HepG2 (cell line): ENCODE data around the gene GLRX5. TPM values are rescaled to one million over a fixed set of nuclear protein-coding genes. Genes with fewer than 3 reads are reported as not detected.

Source experiments
- BCL6 ChIP-seq: IDR thresholded peaks from 2 replicates; pipeline ENCODE4 v1.6.1; 2016; ENCODE audit warnings: missing genetic modification reagents, missing compliant biosample characterization
- BRF2 ChIP-seq: sonication (generic); formaldehyde crosslinking; IDR thresholded peaks from 2 replicates; pipeline ENCODE4 v1.8.1; 2022; ENCODE audit warnings: mild to moderate bottlenecking, missing genetic modification reagents
- FOXA3 ChIP-seq: IDR thresholded peaks from 2 replicates; pipeline ENCODE4 v1.6.1; 2016; ENCODE audit warnings: missing genetic modification reagents, missing compliant biosample characterization
- MED13 ChIP-seq: sonication (generic); formaldehyde crosslinking; IDR thresholded peaks from 2 replicates; pipeline ENCODE4 v1.5.0; 2020; ENCODE audit warnings: missing genetic modification reagents
- PRDM10 ChIP-seq: sonication (generic); formaldehyde crosslinking; IDR thresholded peaks from 2 replicates; pipeline ENCODE4 v1.4.0; 2020; ENCODE audit warnings: low read depth, missing genetic modification reagents
- RFXAP ChIP-seq: sonication (generic); formaldehyde crosslinking; IDR thresholded peaks from 2 replicates; pipeline ENCODE4 v1.4.0; 2020; ENCODE audit warnings: missing genetic modification reagents, borderline replicate concordance
- RNF219 ChIP-seq: sonication (generic); formaldehyde crosslinking; IDR thresholded peaks from 2 replicates; pipeline ENCODE4 v1.5.0; 2020; ENCODE audit warnings: mild to moderate bottlenecking, missing genetic modification reagents
- SRF ChIP-seq: IDR thresholded peaks from 2 replicates; pipeline ENCODE4 v1.6.1; 2011; ENCODE audit warnings: mild to moderate bottlenecking, low read depth, low read length, moderate library complexity
- XBP1 ChIP-seq: sonication (generic); formaldehyde crosslinking; IDR thresholded peaks from 2 replicates; pipeline ENCODE4 v1.5.0; 2020; ENCODE audit warnings: missing genetic modification reagents
- ZBTB49 ChIP-seq: sonication (generic); formaldehyde crosslinking; IDR thresholded peaks from 2 replicates; pipeline ENCODE4 v1.4.0; 2020; ENCODE audit warnings: missing genetic modification reagents, borderline replicate concordance
- ZIK1 ChIP-seq: sonication (generic); formaldehyde crosslinking; IDR thresholded peaks from 2 replicates; pipeline ENCODE4 v1.5.0; 2020; ENCODE audit warnings: mild to moderate bottlenecking, low read depth, missing genetic modification reagents, borderline replicate concordance
- ZNF24 ChIP-seq: fragments of 450-650 bp; IDR thresholded peaks from 2 replicates; pipeline ENCODE4 v1.6.1; 2017; ENCODE audit warnings: antibody characterized with exemption, mild to moderate bottlenecking
- ZNF256 ChIP-seq: sonication (generic); formaldehyde crosslinking; conservative IDR thresholded peaks from 2 replicates; pipeline ENCODE4 v1.4.0; 2020; ENCODE audit warnings: missing genetic modification reagents
- ZNF687 ChIP-seq: sonication (generic); formaldehyde crosslinking; IDR thresholded peaks from 2 replicates; pipeline ENCODE4 v1.5.1; 2020; ENCODE audit warnings: mild to moderate bottlenecking, missing genetic modification reagents, moderate library complexity
- ZNF747 ChIP-seq: sonication (generic); formaldehyde crosslinking; IDR thresholded peaks from 2 replicates; pipeline ENCODE4 v1.8.1; 2023; ENCODE audit warnings: missing genetic modification reagents, mild to moderate bottlenecking, borderline replicate concordance
- ZNF782 ChIP-seq: sonication (generic); formaldehyde crosslinking; IDR thresholded peaks from 2 replicates; pipeline ENCODE4 v1.4.0; 2020; ENCODE audit warnings: missing genetic modification reagents, mild to moderate bottlenecking, borderline replicate concordance
- polyA plus RNA-seq, 8 experiments: library from polyadenylated mRNA; depleted of rRNA in 3 of 8; stranded (reverse) in 7 of 8; unstranded in 1 of 8; fragments of >200 nt; fragmentation: Illumina TruSeq in 4 of 8; extraction: Trizol in 4 of 8; gene quantifications; 2 replicates each; pipeline versions ENCODE4 v1.2.1 to v1.2.3, GENCODE V29; 2011 to 2016; ENCODE audit warnings: low read depth in 4 of 8, missing spikeins in 1 of 8, mixed read lengths in 1 of 8; ENCODE audit not compliant: insufficient read depth in 1 of 8
- total RNA-seq, 5 experiments: library from RNA; depleted of rRNA; stranded (reverse); fragments of >200 nt; fragmentation: Illumina TruSeq; extraction: Trizol; gene quantifications; 2 replicates each; pipeline ENCODE4 v1.2.3, GENCODE V29; 2016; ENCODE audit warnings: low read depth in 1 of 5

The GLRX5 gene
- total and polyA plus RNA-seq, 2 of the 13 experiments (the other 11 are each of a cell fraction or from before 2014, with no cell fraction given): 122 to 146 TPM

- no peak for TF ChIP-seq SRF
- no peak for TF ChIP-seq ZNF782 (CRISPR knock-in tag)
- peak; percentile 83 for TF ChIP-seq ZNF687 (CRISPR knock-in tag)
- no peak for TF ChIP-seq RFXAP (CRISPR knock-in tag)
- TF ChIP-seq FOXA3 (CRISPR knock-in tag): no peak
- TF ChIP-seq ZNF747 (CRISPR knock-in tag): no peak; the same call in 1 of the 2 replicates
- no peak for TF ChIP-seq XBP1 (CRISPR knock-in tag)
- TF ChIP-seq BRF2 (CRISPR knock-in tag): no peak
- no peak for TF ChIP-seq RNF219 (CRISPR knock-in tag)
- TF ChIP-seq BCL6 (CRISPR knock-in tag): no peak
- TF ChIP-seq ZIK1 (CRISPR knock-in tag): no peak
- TF ChIP-seq ZBTB49: no peak
- TF ChIP-seq ZNF24: no peak
- TF ChIP-seq MED13 (CRISPR knock-in tag): no peak; the same call in 1 of the 2 replicates
- TF ChIP-seq ZNF256 (CRISPR knock-in tag): no peak
- no peak for TF ChIP-seq PRDM10 (CRISPR knock-in tag)
These were observed 10.9 kb upstream of the GLRX5 start (continued) for GRCh38 chr14:95523815-95524448.
